ENCODE data around the gene TMEM114. TPM values are rescaled to one million over a fixed set of nuclear protein-coding genes. Genes with fewer than 3 reads are reported as not detected.

The TMEM114 gene
- total RNA-seq, 1 donor from 2014 or later, result not detected

DNA sequence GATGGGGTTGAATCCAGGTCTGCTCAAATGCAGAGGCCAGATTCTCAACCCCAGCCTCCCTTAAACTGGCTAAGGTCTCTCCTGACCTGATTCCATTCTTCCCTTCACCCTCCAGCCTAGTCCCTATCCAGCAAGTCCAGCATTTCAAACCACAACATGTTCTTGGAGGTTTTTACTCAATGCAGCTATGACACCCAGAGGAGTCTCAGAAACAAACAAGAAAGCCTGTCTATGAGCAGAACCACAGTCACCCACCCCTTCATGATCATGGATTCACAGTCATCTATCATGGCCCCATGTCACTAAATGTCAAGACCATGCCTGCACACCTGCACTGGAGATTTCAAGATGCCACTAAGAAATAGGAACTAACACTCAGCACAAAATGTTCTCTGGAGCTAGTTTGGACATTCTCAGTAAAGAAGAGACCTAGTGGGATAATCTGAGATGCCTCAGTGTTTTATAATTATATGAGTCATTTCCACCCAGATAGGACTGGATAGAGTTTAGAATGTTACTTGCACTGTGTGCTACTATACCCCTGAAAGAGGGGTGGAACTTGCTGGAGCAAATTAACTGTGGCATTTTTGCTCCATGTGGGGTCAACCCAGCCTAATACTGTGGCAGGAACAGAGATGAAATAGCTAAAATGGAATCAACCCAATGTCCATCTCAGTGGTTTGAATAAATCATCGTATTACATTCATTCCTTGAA is 21.7 kb upstream of the TMEM114 start:
- no peak for DNase-seq (ENCODE audit: extremely low read depth, low read depth, low spot score)

GRCh38 chr16:8611122-8611521 is 20.8 kb upstream of the TMEM114 start:
- no peak for DNase-seq (ENCODE audit: extremely low read depth, low read depth, low spot score)

DNA sequence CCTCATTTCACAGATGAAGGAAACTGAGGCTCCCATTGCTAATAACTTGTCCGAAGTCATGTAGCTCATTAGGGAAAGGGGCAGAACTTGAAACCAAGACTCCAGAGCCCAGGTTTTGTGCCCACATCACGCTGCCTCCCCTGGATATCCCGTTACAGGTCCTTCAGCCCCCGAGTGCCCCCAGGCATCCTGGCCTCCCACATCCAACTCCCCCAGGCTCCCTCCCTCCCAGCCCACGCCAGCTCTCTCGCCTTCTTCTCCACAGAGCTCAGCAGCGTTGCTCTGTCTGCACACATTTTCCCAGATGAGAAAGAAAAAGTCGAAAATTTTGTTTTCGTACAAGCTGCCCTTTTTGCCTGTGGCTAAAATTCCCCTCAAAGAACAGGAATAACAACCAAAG is 16.9 kb upstream of the TMEM114 start:
- no peak for DNase-seq (ENCODE audit: extremely low read depth, low read depth, low spot score)

DNA sequence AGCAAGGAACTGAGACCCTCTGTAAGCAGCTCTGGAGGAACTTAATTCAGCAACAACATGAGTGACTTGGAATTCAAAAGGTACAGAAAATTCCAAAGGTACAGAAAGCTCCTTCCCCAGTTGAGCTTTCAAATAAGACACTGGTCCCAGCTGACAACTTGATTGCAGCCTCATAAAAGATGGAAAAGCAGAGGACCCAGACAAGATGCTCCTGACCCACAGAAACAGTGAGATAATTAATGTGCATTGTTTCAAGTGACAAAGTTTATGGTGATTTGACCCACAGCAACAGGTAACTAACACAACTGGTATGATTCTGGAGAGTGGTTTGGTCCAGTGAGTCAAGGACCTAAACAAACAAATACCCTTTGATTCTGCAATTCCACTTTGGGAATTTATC is 15.2 kb upstream of the TMEM114 start:
- no peak for DNase-seq (ENCODE audit: extremely low read depth, low read depth, low spot score)

DNA sequence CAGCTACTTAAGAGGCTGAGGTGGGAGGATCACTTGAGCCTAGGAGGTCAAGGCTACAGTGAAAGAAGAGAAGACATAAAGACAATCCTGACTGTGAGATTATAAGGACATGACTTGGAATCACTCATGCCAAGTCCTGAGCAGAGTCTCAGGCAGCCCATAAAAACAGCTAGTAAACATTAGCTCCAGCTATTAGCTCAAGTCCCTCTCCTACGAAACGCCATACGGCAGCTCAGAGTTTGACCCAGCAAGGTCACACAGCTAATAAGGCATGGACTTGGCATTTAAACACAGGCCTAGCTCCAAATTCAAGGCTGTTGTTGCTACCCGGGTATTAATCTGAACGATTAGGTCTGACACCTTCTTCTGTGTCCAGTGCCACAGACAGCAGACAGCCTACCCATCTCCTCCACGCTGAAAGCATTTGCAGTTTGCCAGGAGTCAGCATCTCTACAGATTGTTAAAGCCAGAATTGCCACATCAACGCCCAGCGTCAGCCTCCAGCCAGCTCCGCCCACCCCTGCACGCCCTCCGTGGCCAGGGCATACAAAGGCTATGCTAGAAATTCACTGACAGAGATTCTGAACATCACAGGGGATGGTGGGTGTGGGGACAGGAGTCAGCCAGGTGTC is 9.9 kb upstream of the TMEM114 start:
- DNase-seq (ENCODE audit: extremely low read depth, low read depth, low spot score), result no peak

GRCh38 chr16:8596581-8596980 is 6.3 kb upstream of the TMEM114 start:
- DNase-seq (ENCODE audit: extremely low read depth, low read depth, low spot score), result no peak

DNA sequence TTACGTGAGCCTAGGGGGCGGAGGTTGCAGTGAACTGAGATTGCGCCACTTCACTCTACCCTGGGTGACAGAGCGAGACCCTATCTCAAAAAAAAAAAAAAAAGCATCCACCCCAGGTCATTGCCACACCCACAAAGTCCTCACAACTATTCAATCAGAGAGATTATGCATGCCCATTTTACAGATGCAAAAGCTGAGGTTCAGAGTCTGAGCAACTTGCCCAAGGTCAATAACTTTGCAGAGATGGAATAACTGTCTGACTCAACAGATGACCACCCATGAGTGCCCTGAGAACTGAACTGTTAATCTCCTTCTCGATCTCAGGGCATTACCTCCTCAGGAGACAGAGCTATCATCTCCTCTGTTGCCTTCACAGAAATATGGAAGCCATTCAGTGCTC is 5.5 kb upstream of the TMEM114 start:
- DNase-seq (ENCODE audit: extremely low read depth, low read depth, low spot score), result no peak

- DNase-seq (ENCODE audit: extremely low read depth, low read depth, low spot score), result no peak
These were observed 3.9 kb upstream of the TMEM114 start for GRCh38 chr16:8594149-8594666.

DNA sequence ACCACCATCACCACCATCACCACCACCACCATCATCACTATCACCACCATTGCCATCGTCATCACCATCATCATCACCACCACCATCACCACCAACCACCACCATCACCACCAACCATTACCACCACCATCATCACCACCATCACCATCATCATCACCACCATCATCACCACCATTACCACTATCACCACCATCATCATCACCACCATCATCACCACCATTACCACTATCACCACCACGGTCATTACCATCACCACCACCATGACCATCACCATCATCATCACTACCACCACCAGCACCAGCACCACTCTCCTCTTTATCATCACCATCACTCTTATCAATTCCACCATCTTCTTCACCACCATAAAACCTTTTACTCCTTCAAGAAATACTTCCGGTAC is 1.1 kb upstream of the TMEM114 start:
- no peak for DNase-seq (ENCODE audit: extremely low read depth, low read depth, low spot score)

- DNase-seq (ENCODE audit: extremely low read depth, low read depth, low spot score), result no peak
These were observed 500 bp upstream of the TMEM114 start for GRCh38 chr16:8590811-8591210.

DNA sequence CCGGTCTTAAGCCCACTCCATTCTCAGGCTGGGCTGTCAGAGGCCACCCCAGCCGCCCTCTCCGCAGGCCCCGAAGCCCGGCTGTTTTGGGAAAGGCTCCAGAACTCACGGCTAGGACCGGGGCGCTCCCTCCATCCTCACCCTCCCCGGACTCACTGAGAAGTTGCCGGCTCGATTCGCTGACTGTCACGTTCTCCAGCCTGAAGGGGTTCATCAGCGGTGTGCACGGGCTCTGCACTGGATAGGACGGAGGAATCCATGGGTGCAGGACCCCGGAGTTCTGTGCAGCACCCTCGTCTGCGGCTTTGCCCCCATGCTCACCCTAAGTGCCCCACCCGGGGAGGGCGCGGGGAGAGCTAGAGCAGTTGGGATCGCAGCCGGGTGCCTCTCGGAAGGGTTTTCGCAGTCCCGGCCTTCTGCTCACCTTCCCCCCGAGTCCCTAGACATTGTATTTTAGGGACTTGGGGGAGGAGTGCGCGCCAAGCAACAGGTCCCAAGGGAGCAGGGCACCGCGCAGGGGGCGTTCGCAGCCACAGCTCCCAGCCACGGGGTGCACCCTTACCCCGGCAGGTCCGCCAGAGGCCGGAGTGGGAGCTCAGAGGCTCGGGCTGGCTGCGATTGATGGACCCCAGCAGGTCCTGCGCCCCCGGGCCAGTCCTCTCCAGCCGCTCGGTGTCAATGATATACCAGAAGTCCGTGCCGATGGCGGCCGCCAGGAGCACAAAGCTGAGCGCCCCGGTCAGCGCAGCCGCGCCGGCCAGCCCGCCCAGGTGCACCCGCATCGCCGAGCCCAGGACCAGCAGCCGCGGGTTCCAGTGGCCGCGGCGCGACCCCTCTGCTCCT is 1.0 kb downstream of the TMEM114 start:
- no peak for DNase-seq (ENCODE audit: extremely low read depth, low read depth, low spot score)

DNA sequence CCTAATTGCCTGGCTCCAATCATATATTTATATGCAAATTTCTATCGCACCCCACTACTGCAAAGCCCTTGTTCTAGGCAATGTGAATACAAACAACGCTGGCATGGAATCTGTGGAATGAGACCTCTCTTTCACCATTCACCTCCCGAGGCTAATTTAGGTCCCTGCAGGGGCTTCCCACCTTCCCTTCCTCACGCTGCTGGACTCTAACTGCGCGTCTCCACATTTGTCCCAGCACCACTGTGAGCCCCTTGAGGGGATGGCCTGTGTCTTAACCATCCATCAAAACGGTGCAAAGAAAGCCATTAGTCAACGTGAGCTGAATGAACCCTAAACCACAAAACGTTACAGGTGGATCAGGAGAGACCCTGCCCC is 1.6 kb downstream of the TMEM114 start:
- DNase-seq (ENCODE audit: extremely low read depth, low read depth, low spot score), result no peak

GRCh38 chr16:8587065-8587464 is 3.2 kb downstream of the TMEM114 start:
- DNase-seq (ENCODE audit: extremely low read depth, low read depth, low spot score), result no peak

DNA sequence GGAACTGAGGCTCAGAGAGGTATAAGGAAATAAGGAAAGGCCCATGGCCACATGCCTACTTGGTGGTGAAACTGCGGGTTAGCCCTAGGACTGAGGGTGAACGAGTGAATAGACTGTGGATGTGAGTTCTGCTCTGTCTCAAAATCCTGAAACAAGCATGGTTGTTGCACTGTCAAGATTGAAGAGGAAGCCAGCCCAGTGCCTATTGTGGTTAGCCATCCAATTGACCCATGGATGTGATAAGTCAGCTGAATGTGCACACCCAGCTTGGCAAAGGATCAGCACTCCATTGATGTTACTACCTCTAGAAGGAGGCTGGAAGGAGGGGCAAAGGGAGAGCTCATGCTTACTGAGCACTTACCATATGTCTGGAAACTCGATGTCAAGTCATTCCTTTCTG is 4.5 kb downstream of the TMEM114 start:
- DNase-seq (ENCODE audit: extremely low read depth, low read depth, low spot score), result no peak

DNA sequence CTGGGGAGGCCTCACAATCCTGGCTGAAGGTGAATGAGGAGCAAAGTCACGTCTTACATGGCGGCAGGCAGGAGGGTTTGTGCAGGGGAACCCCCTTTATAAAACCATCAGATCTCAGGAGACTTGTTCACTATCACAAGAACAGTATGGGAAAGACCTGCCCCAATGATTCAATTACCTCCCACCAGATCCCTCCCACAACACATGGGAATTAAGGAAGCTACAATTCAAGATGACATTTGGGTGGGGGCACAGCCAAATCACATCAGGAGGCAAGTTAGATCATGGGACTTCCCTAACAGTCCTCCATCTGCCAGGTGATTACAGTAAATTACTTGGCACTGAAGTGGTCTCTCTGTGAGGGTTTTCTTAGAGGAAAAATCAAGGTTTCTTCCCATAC is 5.3 kb downstream of the TMEM114 start:
- DNase-seq (ENCODE audit: extremely low read depth, low read depth, low spot score), result no peak

GRCh38 chr16:8583732-8584131 is 6.6 kb downstream of the TMEM114 start:
- no peak for DNase-seq (ENCODE audit: extremely low read depth, low read depth, low spot score)

DNA sequence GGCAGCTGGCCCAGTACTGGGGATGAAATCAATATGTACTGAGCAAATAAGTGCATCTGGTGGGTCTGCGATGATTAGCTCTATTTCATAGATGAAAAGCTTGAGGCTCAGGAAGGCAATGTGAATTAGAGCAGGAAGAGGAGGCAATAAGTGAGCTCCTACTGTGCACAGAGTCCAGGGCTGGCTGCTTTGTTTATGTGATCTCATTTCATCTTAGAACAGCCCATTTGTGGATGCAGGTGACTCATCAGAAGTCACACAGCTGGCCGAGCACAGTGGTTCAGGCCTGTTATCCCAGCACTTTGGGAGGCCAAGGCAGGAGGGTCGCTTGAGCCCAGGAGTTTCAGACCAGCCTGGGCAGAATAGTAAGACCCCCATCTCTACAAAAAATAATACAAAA is 7.1 kb downstream of the TMEM114 start:
- no peak for DNase-seq (ENCODE audit: extremely low read depth, low read depth, low spot score)

DNA sequence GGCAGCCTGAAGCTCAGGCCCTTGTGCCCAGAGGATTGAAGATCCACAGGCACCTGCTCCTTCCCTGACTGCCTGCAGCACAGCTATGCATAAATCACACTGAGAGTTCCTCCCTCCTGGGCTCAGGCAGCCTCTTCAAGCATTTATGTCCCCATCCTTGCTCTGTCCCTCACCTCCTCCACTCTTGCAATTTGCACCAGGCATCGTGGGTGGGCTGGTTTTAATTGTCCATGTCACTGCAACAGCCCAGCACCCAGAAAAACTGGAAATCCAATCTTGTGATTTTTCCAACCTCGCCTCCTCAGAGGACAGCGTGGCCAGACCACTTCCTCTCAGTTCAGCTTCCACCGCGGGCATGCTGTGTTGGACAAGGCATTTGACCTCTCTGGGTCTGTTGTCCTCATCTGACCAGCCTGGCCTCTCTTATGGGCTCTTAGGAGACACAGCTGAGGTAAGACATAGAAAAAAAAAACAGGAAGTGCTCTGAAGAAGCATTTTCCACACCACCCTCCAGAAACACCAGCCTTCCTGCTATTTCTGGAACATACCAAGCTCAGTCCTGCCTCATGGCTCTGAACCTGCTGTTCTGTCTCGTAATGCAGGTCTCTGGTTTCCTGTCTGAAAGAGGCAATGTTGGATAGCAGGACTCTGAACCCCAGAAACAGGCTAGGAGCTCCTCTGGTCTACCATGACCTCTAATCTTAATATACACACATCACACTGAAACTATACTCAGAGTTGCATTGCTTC is 8.3 kb downstream of the TMEM114 start:
- DNase-seq (ENCODE audit: extremely low read depth, low read depth, low spot score), result no peak

DNA sequence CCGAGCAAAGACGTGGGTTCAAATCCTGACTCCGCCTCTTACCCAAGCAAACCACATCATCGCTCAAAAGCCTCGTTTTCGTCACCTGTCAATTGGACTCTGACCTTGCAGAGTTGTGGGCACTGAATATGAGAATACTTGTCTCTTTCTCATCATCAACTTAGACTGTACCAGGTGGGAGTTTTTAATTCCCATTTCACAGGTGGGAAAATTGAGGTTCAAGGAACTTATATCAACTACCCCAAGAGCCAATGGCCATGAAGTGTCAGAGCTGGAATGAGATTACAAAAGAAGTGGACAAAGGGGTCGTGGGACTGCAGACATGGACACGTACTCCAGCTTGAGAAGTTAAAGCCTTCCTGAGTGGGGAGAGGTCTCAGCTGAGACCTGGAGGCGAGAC is 10.8 kb downstream of the TMEM114 start:
- DNase-seq (ENCODE audit: extremely low read depth, low read depth, low spot score), result no peak

DNA sequence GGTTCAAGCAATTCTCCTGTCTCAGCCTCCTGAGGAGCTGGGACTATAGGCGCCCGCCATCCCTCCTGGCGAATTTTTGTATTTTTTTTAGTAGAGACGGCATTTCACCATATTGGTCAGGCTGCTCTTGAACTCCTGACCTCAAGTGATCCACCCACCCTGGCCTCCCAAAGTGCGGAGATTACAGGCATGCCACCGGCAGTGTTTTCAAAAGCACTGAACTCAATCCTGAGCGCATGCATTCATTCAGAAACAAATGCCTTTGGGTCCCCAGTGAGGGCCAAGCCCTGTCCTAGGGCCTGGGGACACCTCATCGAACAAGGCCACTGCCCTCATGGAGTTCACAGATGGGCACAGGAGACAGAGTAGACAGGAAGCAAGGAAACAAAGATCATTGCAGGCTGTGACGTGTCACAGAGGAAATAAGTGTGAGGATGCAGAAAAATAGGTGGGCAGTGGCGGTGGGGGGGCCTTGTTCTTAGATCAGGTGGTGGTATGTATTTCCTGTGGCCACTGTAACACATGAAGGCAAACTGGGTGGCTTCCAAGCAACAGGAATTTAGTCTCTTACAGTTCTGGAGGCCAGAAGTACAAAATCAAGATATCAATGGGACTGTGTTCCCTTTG is 12.5 kb downstream of the TMEM114 start:
- no peak for DNase-seq (ENCODE audit: extremely low read depth, low read depth, low spot score)
